ENCODE measurements around the gene ASXL1. TPM values are rescaled to one million over a fixed set of nuclear protein-coding genes. Genes with fewer than 3 reads are reported as not detected.

The ASXL1 gene
- total and polyA plus RNA-seq, 2 experiments from 2014 or later, result 10.4 to 29.0 TPM

- H3K4me1 Mint-ChIP-seq, result peaks cover 65% of the 10 kb centered on the region
- peaks cover 65% of the 10 kb centered on the region for H4K20me1 ChIP-seq (replicated peaks; ENCODE audit: insufficient read depth)
- peak overlapping the region; percentile 98 for H3K27ac ChIP-seq (ENCODE audit: low read depth)
- no peak overlapping the region for H3K4me3 Mint-ChIP-seq
- no peak for DNase-seq (ENCODE audit: low spot score)
- H3K4me1 ChIP-seq (ENCODE audit: insufficient read depth), result peaks cover 62% of the 10 kb centered on the region
- H3K79me2 ChIP-seq (replicated peaks; ENCODE audit: insufficient read depth), result peaks cover 86% of the 10 kb centered on the region
- H3K27me3 ChIP-seq (ENCODE audit: insufficient read depth), result no peaks in the 10 kb centered on the region
- peaks cover 42% of the 10 kb centered on the region for H3F3A ChIP-seq (replicated peaks; ENCODE audit: low read depth)
- peak overlapping the region; percentile 93 for H3K4me2 ChIP-seq
- H3K36me3 Mint-ChIP-seq (ENCODE audit: low read depth), result peaks cover 12% of the 10 kb centered on the region; the same call in 2 of the 3 replicates
- no peaks in the 10 kb centered on the region for H3K9me3 Mint-ChIP-seq
- no peak for ATAC-seq
- peaks cover 5% of the 10 kb centered on the region; the same call in 1 of the 2 replicates for H3K36me3 ChIP-seq (ENCODE audit: insufficient read depth)
- H3K9me2 ChIP-seq (ENCODE audit: insufficient read depth), result no peaks in the 10 kb centered on the region
- H3K4me3 ChIP-seq, result peak overlapping the region; percentile 53; the same call in 1 of the 2 replicates
- H3K27me3 Mint-ChIP-seq (ENCODE audit: insufficient read depth, low read depth, poor library complexity), result peaks cover 14% of the 10 kb centered on the region
- no peak overlapping the region for H3K27ac Mint-ChIP-seq
- no peak for TF ChIP-seq ZNF331 (CRISPR knock-in tag; IDR thresholded peaks at IDR 0.05; ENCODE audit: low read depth)
- TF ChIP-seq EZH2phosphoT487 (IDR thresholded peaks at IDR 0.05; ENCODE audit: unreplicated experiment), result no peak
- no peak for TF ChIP-seq CTCF (conservative IDR thresholded peaks at IDR 0.05; ENCODE audit: low read depth in 2 of 2)
- TF ChIP-seq NANOG (IDR thresholded peaks at IDR 0.05; ENCODE audit: borderline replicate concordance), result no peak
- no peak for TF ChIP-seq ETS1 (IDR thresholded peaks at IDR 0.05)
- TF ChIP-seq ZNF462 (CRISPR knock-in tag; IDR thresholded peaks at IDR 0.05), result no peak
- no peak for TF ChIP-seq STAT1 (IDR thresholded peaks at IDR 0.05; ENCODE audit: unreplicated experiment)
- no peak for TF ChIP-seq REST (IDR thresholded peaks at IDR 0.05; ENCODE audit: unreplicated experiment)
- TF ChIP-seq EZH2 (IDR thresholded peaks at IDR 0.05; ENCODE audit: low read depth, unreplicated experiment), result no peak
- TF ChIP-seq ZNF114 (CRISPR knock-in tag; IDR thresholded peaks at IDR 0.05), result no peak
- no peak for TF ChIP-seq POLR2AphosphoS5 (IDR thresholded peaks at IDR 0.05; ENCODE audit: low read depth)
- TF ChIP-seq JUNB (IDR thresholded peaks at IDR 0.05; ENCODE audit: unreplicated experiment), result no peak
- no peak for TF ChIP-seq CREB1 (CRISPR knock-in tag; IDR thresholded peaks at IDR 0.05; ENCODE audit: low read depth)
- no peak overlapping the region for H2AFZ ChIP-seq
Observed at GRCh38 chr20:32474717-32474966, 116.5 kb downstream of the ASXL1 start.

Measured in GM23338 (cell line).